NCI-H1694 treated with DMSO at 0.1 percent for 48 hours (cell line): ENCODE measurements around the gene IRX1.

Experiments used
- DNase-seq: peaks from one replicate; lab custom pipeline; 2025; lab: John Stamatoyannopoulos, UW

IRX1 gene

DNA sequence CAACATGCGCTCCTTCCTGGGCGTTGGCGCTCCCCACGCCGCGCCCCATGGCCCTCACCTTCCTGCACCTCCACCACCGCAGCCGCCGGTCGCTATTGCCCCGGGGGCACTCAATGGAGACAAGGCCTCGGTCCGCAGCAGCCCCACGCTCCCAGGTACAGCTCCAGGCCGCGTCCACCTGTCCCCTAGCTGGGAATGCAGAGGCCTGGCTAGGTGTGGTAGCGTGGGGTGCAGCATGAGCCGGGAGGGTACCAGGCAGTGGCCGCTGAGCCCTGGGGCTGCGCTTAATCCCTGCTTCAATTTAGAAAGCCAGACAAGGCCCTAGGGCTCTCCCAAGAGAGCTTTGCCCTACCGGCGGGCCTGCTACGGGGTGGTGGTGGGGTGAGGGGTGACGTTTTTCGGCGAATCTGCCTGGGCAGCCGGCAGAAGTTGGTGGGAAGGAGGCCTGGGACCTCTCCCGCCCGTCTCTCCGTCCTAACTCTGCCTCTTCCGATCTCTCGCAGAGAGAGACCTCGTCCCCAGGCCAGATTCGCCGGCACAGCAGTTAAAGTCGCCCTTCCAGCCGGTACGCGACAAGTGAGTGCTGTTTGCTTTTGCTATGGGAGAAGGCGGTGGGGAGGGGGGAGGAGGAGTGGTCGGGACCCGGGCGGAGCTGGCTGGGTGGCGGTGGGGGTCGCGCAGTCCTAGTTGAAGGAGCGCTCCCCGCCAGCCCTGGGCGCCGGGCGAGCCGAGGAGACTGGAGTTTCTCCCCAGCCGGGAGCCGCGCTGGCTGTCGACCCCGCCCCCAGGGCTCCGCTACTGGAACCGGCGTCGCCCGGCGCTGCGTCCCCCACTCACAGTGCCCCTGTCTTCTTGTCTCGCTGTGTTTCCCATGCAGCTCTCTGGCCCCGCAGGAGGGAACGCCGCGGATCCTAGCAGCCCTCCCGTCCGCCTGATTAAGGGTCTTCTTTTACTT lies 4.8 kb downstream of the IRX1 start:
- no peak for DNase-seq

- DNase-seq: no peak
These were observed 5.6 kb downstream of the IRX1 start for GRCh38 chr5:3601061-3601710.

GRCh38 chr5:3601911-3602782 lies 6.5 kb downstream of the IRX1 start:
- no peak for DNase-seq

DNA sequence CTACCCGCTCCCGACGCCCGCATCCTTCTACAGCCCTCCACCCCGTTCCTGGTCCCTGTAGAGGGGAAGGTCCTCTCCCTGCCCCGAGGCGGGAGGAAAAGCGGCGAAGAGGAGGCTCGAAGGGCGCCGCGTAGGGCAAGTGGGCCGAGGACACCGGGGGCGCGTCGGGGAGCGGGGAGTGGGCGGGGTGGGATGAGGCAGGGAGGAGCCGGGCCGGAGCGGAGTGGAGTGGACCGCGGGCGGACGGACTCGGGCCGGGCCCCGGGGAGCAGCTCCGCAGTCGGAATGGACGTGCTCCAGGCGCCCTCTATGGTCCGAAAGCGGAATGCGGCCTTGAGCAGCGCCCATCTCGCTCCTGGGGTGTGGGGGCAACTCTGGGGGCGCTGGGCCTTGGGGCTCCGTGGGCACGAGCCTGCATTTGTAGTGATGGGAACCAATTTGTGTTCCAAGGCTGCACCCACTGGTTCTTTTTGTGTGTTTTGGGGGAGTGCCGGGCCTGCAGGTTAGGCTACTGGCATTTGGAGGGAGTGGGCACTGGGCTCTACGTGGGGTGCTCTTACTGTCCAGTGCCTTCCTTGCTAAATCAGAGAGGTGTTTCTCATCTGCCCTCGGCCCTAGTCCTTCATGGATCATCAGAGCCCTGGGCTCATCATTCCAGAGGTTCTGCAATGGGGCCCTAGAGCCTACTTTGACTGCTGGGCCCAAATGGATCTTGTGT lies 7.3 kb downstream of the IRX1 start:
- DNase-seq: no peak

- no peak for DNase-seq
These were observed 8.9 kb downstream of the IRX1 start for GRCh38 chr5:3604501-3604900.

DNA sequence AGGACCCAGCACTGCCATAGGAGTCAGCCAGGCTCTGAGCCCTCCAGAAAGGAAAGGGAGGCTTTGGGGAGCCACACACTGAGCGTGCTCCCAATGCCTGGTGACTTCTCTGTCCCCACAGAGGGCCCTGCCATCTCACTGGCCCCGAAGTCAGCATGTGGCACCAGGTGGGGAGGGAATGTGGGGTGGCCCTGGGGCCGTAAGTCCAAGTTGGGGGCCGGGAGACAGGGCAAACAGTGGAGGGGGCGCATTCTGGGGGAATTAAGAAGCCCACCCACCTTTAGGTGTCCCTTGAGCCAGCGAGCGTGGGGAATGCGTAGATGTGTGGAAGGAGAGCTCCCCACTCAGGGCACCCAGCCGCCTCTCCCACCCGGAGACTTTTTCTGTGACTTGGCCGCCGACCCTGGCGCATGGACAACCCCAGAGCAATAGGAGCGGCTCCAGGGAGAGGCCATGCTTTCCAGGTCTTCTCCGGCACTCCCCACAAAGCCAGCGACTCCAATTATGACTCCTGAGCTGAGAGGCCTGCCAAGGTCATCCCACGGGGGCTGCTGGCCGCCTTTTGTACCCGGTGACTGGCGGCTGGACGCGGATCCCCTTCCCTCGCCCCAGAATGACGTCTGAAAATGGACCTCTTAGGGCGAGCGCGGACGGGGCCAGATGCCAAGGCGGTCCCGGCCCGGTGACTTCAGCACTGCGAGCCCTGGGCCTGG lies 9.8 kb downstream of the IRX1 start:
- DNase-seq: no peak

DNA sequence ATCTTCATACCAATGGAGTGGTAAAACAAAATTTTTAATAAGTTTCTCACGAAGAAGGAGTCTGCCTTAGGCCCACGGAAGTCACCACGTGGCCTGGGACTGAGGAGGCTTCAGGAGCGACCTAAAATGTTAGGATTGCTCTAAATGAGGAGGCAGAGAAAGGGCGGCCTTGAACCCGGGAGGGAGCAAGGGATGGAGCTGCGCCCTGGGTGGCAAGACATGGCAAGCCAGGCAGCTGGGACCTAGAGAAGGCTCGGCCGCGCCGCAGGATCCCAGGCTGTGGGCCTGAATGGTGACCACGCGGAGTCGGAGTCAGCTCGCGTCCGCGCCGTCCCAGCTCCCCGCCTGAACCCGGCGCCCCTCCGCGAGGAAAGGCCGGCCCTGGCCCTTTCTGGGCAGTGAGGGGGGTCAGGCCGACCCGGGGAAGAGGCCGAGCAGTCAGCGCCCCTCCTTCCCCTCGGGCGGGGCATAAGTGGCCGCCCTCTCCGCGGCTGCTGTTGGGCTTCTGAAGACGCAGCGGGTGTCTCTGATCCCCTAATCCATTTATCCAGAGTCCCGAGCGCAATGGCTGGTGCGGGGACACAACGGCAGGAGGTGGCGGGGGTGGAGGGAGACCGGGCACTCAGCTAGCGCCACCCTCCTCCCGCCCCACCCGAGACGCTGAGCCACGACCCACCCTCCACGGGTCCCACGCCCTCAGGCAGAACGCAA lies 10.6 kb downstream of the IRX1 start:
- DNase-seq: no peak

GRCh38 chr5:3607541-3608181 lies 12.0 kb downstream of the IRX1 start:
- DNase-seq: no peak

- no peak for DNase-seq
These were observed 13.6 kb downstream of the IRX1 start for GRCh38 chr5:3609120-3609681.

- no peak for DNase-seq
These were observed 17.0 kb downstream of the IRX1 start for GRCh38 chr5:3612591-3613042.

GRCh38 chr5:3613726-3614125 lies 18.1 kb downstream of the IRX1 start:
- no peak for DNase-seq

DNA sequence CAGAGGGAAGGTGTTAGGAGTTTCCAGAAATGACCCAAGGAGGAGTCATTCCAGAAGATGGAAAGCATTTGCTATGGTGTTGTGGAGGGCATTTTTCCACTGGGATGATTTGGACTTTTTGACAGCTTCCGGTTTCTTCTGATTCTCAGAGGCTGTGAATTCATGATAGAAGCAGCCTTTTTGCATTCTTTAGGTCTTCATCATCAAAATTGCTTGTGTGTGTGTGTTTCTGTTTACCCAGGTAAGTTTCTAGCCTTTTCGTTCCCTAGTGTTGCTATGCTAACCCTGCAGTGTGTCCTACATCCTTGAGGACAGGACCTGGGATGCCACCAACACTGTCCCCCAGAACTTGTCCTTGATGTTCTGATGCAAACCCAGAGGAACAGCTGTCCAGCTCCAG lies 19.6 kb downstream of the IRX1 start:
- DNase-seq: no peak

GRCh38 chr5:3615829-3616228 lies 20.2 kb downstream of the IRX1 start:
- DNase-seq: no peak

DNA sequence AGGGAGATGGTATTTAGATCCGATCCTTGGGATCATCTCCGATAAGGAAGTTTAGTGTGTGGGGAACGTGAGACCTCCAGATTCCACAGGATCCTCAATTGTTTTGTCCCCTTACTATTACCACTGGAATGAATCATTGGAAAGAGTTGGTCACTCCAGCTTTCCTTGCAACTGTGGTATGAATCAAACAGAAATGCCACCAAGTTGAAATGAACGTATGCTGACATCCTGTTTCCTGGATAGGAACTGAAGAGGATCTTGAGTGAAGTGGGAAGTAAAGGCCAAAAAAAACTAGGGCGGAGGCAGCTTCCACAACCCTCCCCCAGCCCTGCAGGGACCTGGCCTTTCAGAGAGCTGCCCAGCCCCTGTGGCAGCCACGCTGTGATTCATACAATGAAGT lies 23.9 kb downstream of the IRX1 start:
- no peak for DNase-seq

DNA sequence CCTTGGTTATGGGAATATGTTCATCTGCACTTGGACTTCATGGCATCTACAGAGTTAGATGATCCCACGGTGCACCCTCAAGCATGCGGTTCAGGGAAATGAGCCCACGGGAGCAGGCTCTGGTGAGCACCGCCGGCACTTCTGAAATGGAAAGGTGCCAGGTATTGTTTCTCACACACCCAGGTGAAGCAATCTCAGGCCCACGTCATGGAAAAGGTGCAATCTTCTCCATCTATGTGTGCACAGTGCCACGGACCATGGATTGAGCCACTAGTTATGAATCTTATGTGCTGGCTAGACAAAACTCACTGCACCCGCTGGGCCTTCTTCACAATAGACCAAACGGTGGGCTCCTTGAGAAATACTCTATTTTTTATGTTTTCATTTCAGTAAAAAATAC lies 27.3 kb downstream of the IRX1 start:
- DNase-seq: no peak

GRCh38 chr5:3625626-3626025 lies 30.0 kb downstream of the IRX1 start:
- DNase-seq: no peak

GRCh38 chr5:3634061-3634460 lies 38.4 kb downstream of the IRX1 start:
- DNase-seq: no peak

DNA sequence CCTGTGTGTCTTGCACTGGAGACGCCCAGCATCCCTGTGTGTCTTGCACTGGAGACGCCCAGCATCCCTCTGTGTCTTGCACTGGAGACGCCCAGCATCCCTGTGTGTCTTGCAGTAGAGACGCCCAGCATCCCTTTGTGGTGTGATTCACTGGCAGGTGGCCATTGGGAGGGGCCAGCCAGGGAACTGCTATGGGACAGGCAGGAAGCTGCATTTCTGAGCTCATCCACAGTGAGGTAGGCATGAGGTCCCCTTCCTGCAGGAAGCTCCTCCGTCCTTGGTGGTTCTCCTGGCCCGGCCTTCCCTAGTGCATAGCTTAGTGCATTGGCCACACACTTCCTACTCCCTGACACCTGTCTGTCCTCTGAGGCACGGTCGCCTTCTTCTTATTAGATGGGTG lies 43.5 kb downstream of the IRX1 start:
- no peak for DNase-seq

DNA sequence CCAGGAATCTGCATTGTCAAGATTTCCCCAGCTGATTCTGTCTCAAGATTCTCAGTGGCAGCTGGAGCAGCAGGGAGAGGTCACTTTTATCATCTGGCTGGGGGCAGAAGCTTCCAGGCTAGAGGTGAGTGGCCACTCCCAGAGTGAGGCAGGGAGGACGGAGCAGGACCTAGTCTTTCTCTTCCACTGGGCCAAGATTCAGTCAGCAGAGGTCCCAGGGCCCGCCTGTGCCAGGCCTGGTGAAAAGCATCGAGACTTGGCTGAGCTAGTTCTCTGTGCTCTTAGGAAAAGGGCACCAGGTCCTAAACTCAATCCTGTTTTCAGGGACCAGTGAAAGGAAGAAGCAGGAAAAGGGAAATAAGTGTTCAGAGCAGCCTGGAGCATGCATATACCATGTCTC lies 46.6 kb downstream of the IRX1 start:
- no peak for DNase-seq

DNA sequence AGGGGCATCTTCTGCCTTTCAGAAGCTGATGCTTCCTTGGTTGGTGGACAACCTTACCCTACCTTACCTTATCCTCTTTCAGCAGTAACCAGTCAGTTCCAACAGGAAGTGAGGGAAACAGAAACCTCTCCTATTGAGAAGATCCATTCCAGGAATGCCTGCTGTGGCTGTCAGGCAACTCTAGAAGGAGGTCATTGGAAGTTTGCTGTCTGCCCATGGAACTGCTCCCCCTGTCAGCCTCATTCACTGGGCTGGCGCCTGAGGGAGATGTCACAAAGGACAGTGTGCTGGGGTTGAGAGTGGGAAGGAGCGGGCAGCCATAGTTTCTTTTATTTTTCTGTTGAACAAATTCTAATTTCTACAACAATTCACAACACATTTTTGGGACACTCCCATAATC lies 54.7 kb downstream of the IRX1 start:
- DNase-seq: no peak
